HepG2 (cell line): ENCODE results near the gene KHK. TPM values are rescaled to one million over a fixed set of nuclear protein-coding genes. Genes with fewer than 3 reads are reported as not detected.

Experiments
- ATAC-seq: fragments of 200-7000 bp; cut with Tn5 transposase; 3 replicates; pipeline ENCODE4 v1.9.1; 2020; ENCODE audit warnings: mild to moderate bottlenecking, moderate library complexity
- BruUV-seq: library from RNA; stranded (reverse); fragments of 400-500 nt; replicated peaks from 2 replicates; lab custom pipeline; 2021; lab: Mats Ljungman, UMichigan
- CTCF ChIA-PET: fragments of 300-600 bp; formaldehyde crosslinking; extraction: SDS; loops from one replicate; lab custom pipeline; 2021; ENCODE audit warnings: low total read pairs, inconsistent platforms, low intra/inter-chr PET ratio; lab: Yijun Ruan, JAX
- POLR2A ChIA-PET: fragments of 350-600 bp; sonication (Branson Sonifier 250); formaldehyde crosslinking; loops from one replicate; lab custom pipeline; 2020; ENCODE audit warnings: antibody characterized with exemption, inconsistent platforms; lab: Yijun Ruan, JAX
- DNase-seq: peaks from one replicate; pipeline ENCODE4 v3.0.0-alpha.2; 2015; ENCODE audit warnings: low spot score
- FAIRE-seq: peaks from 3 replicates; lab custom pipeline; 2011; peaks lifted over from hg19 to GRCh38; lab: Jason Lieb, UNC
- H2AFZ ChIP-seq: one replicate; pipeline ENCODE4 v1.6.1; 2011; ENCODE audit warnings: low read length, inconsistent platforms
- H3K27ac ChIP-seq: fragments of 300-600 bp; 3 replicates; pipeline ENCODE4 v1.8.0; 2011; ENCODE audit warnings: mixed run types, mild to moderate bottlenecking, mixed read lengths, low read length, inconsistent platforms; ENCODE audit not compliant: insufficient read depth; ENCODE audit errors: extremely low read length
- H3K27me3 ChIP-seq, 2 experiments: fragments of 200-600 bp in 1 of 2; 2 replicates in 1 of 2; 3 replicates in 1 of 2; pipeline versions ENCODE4 v1.6.0 to v1.8.0; 2011; ENCODE audit warnings: low read length in 2 of 2, mild to moderate bottlenecking in 2 of 2, moderate library complexity in 2 of 2, inconsistent platforms in 1 of 2; ENCODE audit not compliant: insufficient read depth in 2 of 2, control insufficient read depth in 1 of 2
- H3K36me3 ChIP-seq, 2 experiments: fragments of 200-600 bp in 1 of 2; replicated peaks in 1 of 2; 2 replicates in 1 of 2; 3 replicates in 1 of 2; pipeline versions ENCODE4 v1.5.1 to v1.8.0; 2011; ENCODE audit warnings: low read length in 2 of 2, inconsistent platforms in 1 of 2; ENCODE audit not compliant: insufficient read depth in 2 of 2, control insufficient read depth in 1 of 2
- H3K4me1 ChIP-seq: 2 replicates; pipeline ENCODE4 v1.5.1; 2012; ENCODE audit warnings: low read length, inconsistent platforms; ENCODE audit not compliant: insufficient read depth
- H3K4me2 ChIP-seq: 2 replicates; pipeline ENCODE4 v1.6.0; 2011; ENCODE audit warnings: low read depth, low read length, inconsistent platforms
- H3K4me3 ChIP-seq, 3 experiments: fragments of 200-600 bp in 1 of 3; sonication (generic), shearing (Covaris generic) in 1 of 3; replicated peaks in 1 of 3; 2 replicates each; pipeline ENCODE4 v1.5.1; 2011 to 2016; ENCODE audit warnings: low read length in 3 of 3, inconsistent platforms in 2 of 3, low read depth in 2 of 3, mild to moderate bottlenecking in 2 of 3, control low read depth in 1 of 3, mixed read lengths in 1 of 3; ENCODE audit not compliant: insufficient read depth in 1 of 3
- H3K79me2 ChIP-seq: one replicate; pipeline ENCODE4 v1.6.1; 2011; ENCODE audit warnings: low read length, inconsistent platforms; ENCODE audit not compliant: insufficient read depth
- H3K9ac ChIP-seq: 2 replicates; pipeline ENCODE4 v1.6.0; 2011; ENCODE audit warnings: mild to moderate bottlenecking, low read depth, low read length, inconsistent platforms; ENCODE audit not compliant: insufficient read depth
- H3K9me3 ChIP-seq: 2 replicates; pipeline ENCODE4 v1.5.1; 2012; ENCODE audit warnings: mild to moderate bottlenecking, low read length
- H4K20me1 ChIP-seq: 2 replicates; pipeline ENCODE4 v1.6.0; 2011; ENCODE audit warnings: inconsistent platforms, mild to moderate bottlenecking, low read length, moderate library complexity; ENCODE audit not compliant: insufficient read depth
- GZF1 ChIP-seq: sonication (generic); formaldehyde crosslinking; IDR thresholded peaks from 2 replicates; pipeline ENCODE4 v1.5.1; 2020; ENCODE audit warnings: mild to moderate bottlenecking, missing genetic modification reagents
- NFE2 ChIP-seq: sonication (generic); formaldehyde crosslinking; IDR thresholded peaks from 2 replicates; pipeline ENCODE4 v1.4.0; 2020; ENCODE audit warnings: missing genetic modification reagents
- NR2F6 ChIP-seq, 2 experiments: IDR thresholded peaks; 2 replicates each; pipeline ENCODE4 v1.6.1; 2016; ENCODE audit warnings: antibody characterized with exemption in 1 of 2, mild to moderate bottlenecking in 1 of 2
- TEAD3 ChIP-seq: optimal IDR thresholded peaks from 2 replicates; pipeline ENCODE3; 2016; ENCODE audit warnings: borderline replicate concordance
- ZFP82 ChIP-seq: sonication (generic); formaldehyde crosslinking; IDR thresholded peaks from 2 replicates; pipeline ENCODE4 v1.5.1; 2020; ENCODE audit warnings: mild to moderate bottlenecking, missing genetic modification reagents, borderline replicate concordance
- ZNF746 ChIP-seq: sonication (generic); formaldehyde crosslinking; IDR thresholded peaks from 2 replicates; pipeline ENCODE4 v1.8.0; 2022; ENCODE audit warnings: mild to moderate bottlenecking, missing genetic modification reagents
- WGBS: methylation state at CpG from one replicate; pipeline ENCODE4 v1.1.6; 2017; ENCODE audit warnings: low lambda C conversion rate; 5-methylcytosine and 5-hydroxymethylcytosine counted together
- in situ Hi-C: cut with HindIII; loops from 2 replicates; pipeline ENCODE4 v1.10.0; 2017; ENCODE audit warnings: low pct_unique_long_range_greater_than_20kb; ENCODE audit not compliant: extremely low pct_ligation_motif_present
- intact Hi-C: fragments of 100-400 bp; cut with micrococcal nuclease; formaldehyde crosslinking; loops from one replicate; pipeline ENCODE4 v1.10.0; 2022; ENCODE audit not compliant: unreplicated experiment
- polyA plus RNA-seq, 8 experiments: library from polyadenylated mRNA; depleted of rRNA in 3 of 8; stranded (reverse) in 7 of 8; unstranded in 1 of 8; fragments of >200 nt; fragmentation: Illumina TruSeq in 4 of 8; extraction: Trizol in 4 of 8; gene quantifications; 2 replicates each; pipeline versions ENCODE4 v1.2.1 to v1.2.3, GENCODE V29; 2011 to 2016; ENCODE audit warnings: low read depth in 4 of 8, missing spikeins in 1 of 8, mixed read lengths in 1 of 8; ENCODE audit not compliant: insufficient read depth in 1 of 8
- total RNA-seq, 5 experiments: library from RNA; depleted of rRNA; stranded (reverse); fragments of >200 nt; fragmentation: Illumina TruSeq; extraction: Trizol; gene quantifications; 2 replicates each; pipeline ENCODE4 v1.2.3, GENCODE V29; 2016; ENCODE audit warnings: low read depth in 1 of 5
- TF ChIP-seq, protein P1 (sequence below): IDR thresholded peaks from 2 replicates; pipeline ENCODE4 v1.6.1; 2012; ENCODE audit warnings: inconsistent platforms
- TF ChIP-seq, protein P2 (sequence below): sonication (generic); formaldehyde crosslinking; conservative IDR thresholded peaks from 2 replicates; pipeline ENCODE4 v1.8.1; 2023; ENCODE audit warnings: missing genetic modification reagents

The KHK gene
- total and polyA plus RNA-seq, 2 of the 13 experiments (the other 11 are each of a cell fraction or from before 2014, with no cell fraction given) = 40.9 to 99.2 TPM

DNA sequence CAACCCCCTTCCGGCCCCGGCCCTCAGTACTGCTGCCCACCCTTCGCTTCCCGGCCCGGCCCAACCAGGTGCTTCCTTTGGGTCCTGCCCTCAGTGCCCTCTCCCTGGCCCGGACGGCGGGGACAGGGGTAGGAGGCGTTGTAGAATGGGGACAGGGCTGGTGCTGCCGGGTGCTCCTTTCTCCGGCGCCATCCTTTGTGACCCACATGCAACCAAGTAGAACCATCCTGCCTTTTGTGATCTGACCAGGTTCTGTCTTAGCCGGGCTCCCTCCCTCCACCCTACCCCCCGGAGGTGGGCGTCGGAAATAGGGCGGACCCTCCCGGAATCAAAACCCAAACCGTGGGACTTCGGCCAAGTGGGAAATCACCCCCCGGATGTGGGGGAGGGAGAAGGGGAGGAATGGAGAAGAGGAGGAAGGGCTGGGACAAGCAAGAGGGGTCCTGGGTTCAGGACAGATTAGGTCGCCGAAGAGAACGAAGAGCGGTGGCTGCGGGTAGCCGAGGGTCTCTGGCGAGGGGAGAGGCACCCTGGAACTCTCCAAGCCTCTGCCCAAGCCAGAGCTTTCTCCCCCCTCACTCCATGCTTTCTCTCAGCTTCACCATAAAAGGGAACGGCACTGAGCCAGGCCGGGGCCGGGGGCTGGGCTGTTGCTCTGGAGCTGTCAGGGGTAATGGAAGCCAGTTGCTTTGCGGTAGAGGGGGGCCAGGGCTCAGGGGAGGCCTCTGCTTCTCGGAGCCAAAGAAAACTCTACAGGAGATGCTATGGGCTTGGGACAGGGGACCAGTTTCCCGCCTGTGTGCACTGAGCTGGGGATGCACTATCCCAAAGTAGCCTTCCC is 14.4 kb upstream of the KHK start (continued):
- TF ChIP-seq, protein P1, sequence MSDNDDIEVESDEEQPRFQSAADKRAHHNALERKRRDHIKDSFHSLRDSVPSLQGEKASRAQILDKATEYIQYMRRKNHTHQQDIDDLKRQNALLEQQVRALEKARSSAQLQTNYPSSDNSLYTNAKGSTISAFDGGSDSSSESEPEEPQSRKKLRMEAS = no peak; the same call in 1 of the 2 replicates

DNA sequence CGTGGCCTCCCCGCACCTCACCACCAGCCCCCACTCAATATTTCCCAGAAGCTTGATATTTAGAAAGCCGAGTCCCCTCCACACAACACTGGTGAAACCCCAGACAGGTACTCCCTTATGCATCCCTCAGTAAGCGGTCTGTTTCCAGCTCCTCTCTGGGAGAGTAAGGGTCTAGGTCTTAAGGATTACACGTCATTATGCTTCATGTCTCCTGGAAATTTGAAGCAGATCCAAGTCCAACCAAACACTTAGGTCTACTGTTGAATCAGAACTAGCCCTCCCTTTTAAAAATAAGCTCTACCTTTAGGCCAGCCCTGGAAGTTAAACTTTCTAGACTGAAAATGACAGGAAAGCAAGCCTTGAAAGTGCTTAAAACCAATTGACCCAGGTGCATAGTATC is 13.7 kb upstream of the KHK start:
- Histone ChIP-seq H3K36me3 (peaks cover 13 to 20% of the 10 kb centered on the region in 2 experiments), H3K4me3 (peak overlapping the region; percentile 81 to 99 (median 98)), H3K4me2 (peak overlapping the region; percentile 95), H2AFZ (no peak overlapping the region), H3K9me3 (no peaks in the 10 kb centered on the region), H3K9ac (peak overlapping the region; percentile 61), H3K4me1 (peaks cover 78% of the 10 kb centered on the region), H3K27me3 (peaks cover 0 to 16% of the 10 kb centered on the region in 2 experiments; a peak in 2 of 5 replicates), H3K27ac (no peak overlapping the region), H3K79me2 (peaks cover 30% of the 10 kb centered on the region), H4K20me1 (no peaks in the 10 kb centered on the region)
- intact Hi-C loops (no loop called here), in situ Hi-C loops (no loop called here)
- FAIRE-seq (no peak), DNase-seq (no peak), ATAC-seq (no peak; the same call in 1 of the 3 replicates)
- no TSS peak for BruUV-seq
- no peak for TF ChIP-seq NFE2 (CRISPR knock-in tag)
- no peak for TF ChIP-seq ZNF746 (CRISPR knock-in tag)
- TF ChIP-seq, protein P2, sequence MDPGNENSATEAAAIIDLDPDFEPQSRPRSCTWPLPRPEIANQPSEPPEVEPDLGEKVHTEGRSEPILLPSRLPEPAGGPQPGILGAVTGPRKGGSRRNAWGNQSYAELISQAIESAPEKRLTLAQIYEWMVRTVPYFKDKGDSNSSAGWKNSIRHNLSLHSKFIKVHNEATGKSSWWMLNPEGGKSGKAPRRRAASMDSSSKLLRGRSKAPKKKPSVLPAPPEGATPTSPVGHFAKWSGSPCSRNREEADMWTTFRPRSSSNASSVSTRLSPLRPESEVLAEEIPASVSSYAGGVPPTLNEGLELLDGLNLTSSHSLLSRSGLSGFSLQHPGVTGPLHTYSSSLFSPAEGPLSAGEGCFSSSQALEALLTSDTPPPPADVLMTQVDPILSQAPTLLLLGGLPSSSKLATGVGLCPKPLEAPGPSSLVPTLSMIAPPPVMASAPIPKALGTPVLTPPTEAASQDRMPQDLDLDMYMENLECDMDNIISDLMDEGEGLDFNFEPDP (CRISPR knock-in tag) = 0 out of 2 replicates have a peak, but pooled peaks have one; percentile 71
- TF ChIP-seq NR2F6 (IDR thresholded peaks at IDR 0.05) = no peak
- TF ChIP-seq NR2F6 (CRISPR knock-in tag; IDR thresholded peaks at IDR 0.05) = no peak
- no peak for TF ChIP-seq GZF1 (CRISPR knock-in tag)
- no peak for TF ChIP-seq TEAD3 (CRISPR knock-in tag)
- TF ChIP-seq ZFP82 = no peak
- POLR2A ChIA-PET = interaction anchor here (0.7 to 4.3 kb wide), 9 partner anchors 11 to 1821 kb away, joined by 3 to 106 read pairs (median 12); partner anchors contain the start of genes AGBL5, ATRAID, KHK and SLC5A6
- 33% methylated on average over 5 of the region's 5 CpGs for WGBS
- CTCF ChIA-PET = no interaction called here
